Cardiac fibroblast (primary cell): ENCODE data around the gene SYNDIG1.

Experiments used
- DNase-seq, 2 donors: peaks; one replicate each; pipeline versions ENCODE4 v3.0.0 to v3.0.0-alpha.2; 2010; ENCODE audit warnings: low read depth in 2 of 2
- H3K4me3 ChIP-seq, 2 donors: replicated peaks in 1 of 2; 1 replicate in 1 of 2; 2 replicates in 1 of 2; pipeline ENCODE4 v1.5.1; 2011; ENCODE audit warnings: low read depth in 2 of 2, low read length in 2 of 2, mild to moderate bottlenecking in 2 of 2, moderate library complexity in 1 of 2
- CTCF ChIP-seq: IDR thresholded peaks from one replicate; pipeline ENCODE4 v1.5.1; 2011; ENCODE audit warnings: low read depth, mild to moderate bottlenecking, low read length, inconsistent platforms

Gene SYNDIG1

GRCh38 chr20:24604966-24605665, 135.7 kb downstream of the SYNDIG1 start:
- TF ChIP-seq CTCF, result no peak
- H3K4me3 ChIP-seq, result no peak overlapping the region
- no peak for DNase-seq

- no peak for TF ChIP-seq CTCF
- no peak overlapping the region for H3K4me3 ChIP-seq
- DNase-seq, result no peak
These were observed 136.6 kb downstream of the SYNDIG1 start for GRCh38 chr20:24605937-24606455.

- no peak for DNase-seq
- no peak for TF ChIP-seq CTCF
- no peak overlapping the region for H3K4me3 ChIP-seq
These were observed 138.0 kb downstream of the SYNDIG1 start for GRCh38 chr20:24607402-24607801.

- DNase-seq, result peak; percentile 8 to 51
- no peak for TF ChIP-seq CTCF
These were observed 139.7 kb downstream of the SYNDIG1 start for GRCh38 chr20:24608926-24609667.

GRCh38 chr20:24609757-24610156, 140.3 kb downstream of the SYNDIG1 start:
- no peak for DNase-seq
- no peak for TF ChIP-seq CTCF
- H3K4me3 ChIP-seq, result no peak overlapping the region

More at GRCh38 chr20:24608926-24609667, 139.7 kb downstream of the SYNDIG1 start:
- H3K4me3 ChIP-seq, result no peak overlapping the region

GRCh38 chr20:24610341-24611115, 141.1 kb downstream of the SYNDIG1 start:
- no peak overlapping the region for H3K4me3 ChIP-seq
- no peak for DNase-seq
- no peak for TF ChIP-seq CTCF
